Activated T-cell treated with anti-CD3 and anti-CD28 coated beads, Interleukin-2, amount 50 U/mL, for 48 hours (primary cell): ENCODE measurements around the gene HDAC4.

ENCODE experiments used
- DNase-seq, 2 experiments: peaks; one replicate each; pipeline ENCODE4 v3.0.0-alpha.2; 2020

Gene HDAC4

GRCh38 chr2:239094867-239095266 lies 306.0 kb downstream of the HDAC4 start:
- DNase-seq: no peak

- no peak for DNase-seq
Measured at GRCh38 chr2:239093952-239094351, 306.9 kb downstream of the HDAC4 start.

GRCh38 chr2:239093542-239093941 lies 307.3 kb downstream of the HDAC4 start:
- DNase-seq: no peak

GRCh38 chr2:239092571-239093294 lies 308.1 kb downstream of the HDAC4 start:
- no peak for DNase-seq

- DNase-seq: no peak
Measured at GRCh38 chr2:239089884-239090283, 310.9 kb downstream of the HDAC4 start.

GRCh38 chr2:239087046-239087710 lies 313.6 kb downstream of the HDAC4 start:
- no peak for DNase-seq

- no peak for DNase-seq
Measured at GRCh38 chr2:239086325-239087020, 314.3 kb downstream of the HDAC4 start.

GRCh38 chr2:239085201-239085992 lies 315.4 kb downstream of the HDAC4 start:
- DNase-seq: no peak

- no peak for DNase-seq
Measured at GRCh38 chr2:239084007-239084406, 316.8 kb downstream of the HDAC4 start.

GRCh38 chr2:239082425-239082824 lies 318.4 kb downstream of the HDAC4 start:
- no peak for DNase-seq

- DNase-seq: no peak
Measured at GRCh38 chr2:239081622-239082021, 319.2 kb downstream of the HDAC4 start.

- DNase-seq: no peak
Measured at GRCh38 chr2:239081046-239081445, 319.8 kb downstream of the HDAC4 start.

GRCh38 chr2:239079671-239080294 lies 321.0 kb downstream of the HDAC4 start:
- DNase-seq: no peak

GRCh38 chr2:239078128-239078924 lies 322.5 kb downstream of the HDAC4 start:
- DNase-seq: no peak

GRCh38 chr2:239077260-239077659 lies 323.6 kb downstream of the HDAC4 start:
- DNase-seq: no peak

GRCh38 chr2:239075918-239076758 lies 324.7 kb downstream of the HDAC4 start:
- no peak for DNase-seq

GRCh38 chr2:239073745-239074530 lies 326.9 kb downstream of the HDAC4 start:
- DNase-seq: no peak

- DNase-seq: no peak
Measured at GRCh38 chr2:239073270-239073669, 327.6 kb downstream of the HDAC4 start.

GRCh38 chr2:239072786-239073185 lies 328.0 kb downstream of the HDAC4 start:
- no peak for DNase-seq

- no peak for DNase-seq
Measured at GRCh38 chr2:239070466-239070865, 330.4 kb downstream of the HDAC4 start.
